DND-41 (cell line): ENCODE data around the gene JAKMIP1.

ENCODE experiments used
- CTCF ChIP-seq: IDR thresholded peaks from 2 replicates; pipeline ENCODE4 v1.5.1; 2012; ENCODE audit warnings: borderline replicate concordance, low read length, moderate library complexity, mild to moderate bottlenecking; ENCODE audit not compliant: poor library complexity, severe bottlenecking; ENCODE audit errors: extremely low read depth
- EZH2 ChIP-seq: IDR thresholded peaks from 3 replicates; pipeline ENCODE4 v1.6.1; 2012; ENCODE audit warnings: borderline replicate concordance, low read depth, mild to moderate bottlenecking, moderate library complexity, low read length, inconsistent platforms; ENCODE audit not compliant: severe bottlenecking

- TF ChIP-seq EZH2, result no peak
- no peak for TF ChIP-seq CTCF
Observed at GRCh38 chr4:6107114-6107791, 93.1 kb downstream of the JAKMIP1 start.
